Dermis microvascular lymphatic vessel endothelial cell (primary cell): ENCODE measurements around the gene HNRNPC. TPM values are rescaled to one million over a fixed set of nuclear protein-coding genes. Genes with fewer than 3 reads are reported as not detected.
"Not testable (repeated sequence)": the region's sequence is repeated elsewhere in the genome, so short reads cannot be mapped to it uniquely, and the experiment has no call there.

ENCODE experiments used
- DNase-seq, 2 donors: peaks; one replicate each; pipeline versions ENCODE4 v3.0.0 to v3.0.0-alpha.2; 2010; ENCODE audit warnings: low read depth in 2 of 2
- total RNA-seq: library from RNA; depleted of rRNA; stranded (reverse); fragments of >200 nt; gene quantifications from 2 replicates; pipeline ENCODE4 v1.2.1, GENCODE V29; 2014

The HNRNPC gene
- total RNA-seq, 1 donor from 2014 or later: 693 TPM

GRCh38 chr14:21272661-21273060 is 3.4 kb upstream of the HNRNPC start:
- DNase-seq: not testable (repeated sequence)

GRCh38 chr14:21268617-21269251 is 508 bp downstream of the HNRNPC start:
- peak; percentile 66 to 79 for DNase-seq

DNA sequence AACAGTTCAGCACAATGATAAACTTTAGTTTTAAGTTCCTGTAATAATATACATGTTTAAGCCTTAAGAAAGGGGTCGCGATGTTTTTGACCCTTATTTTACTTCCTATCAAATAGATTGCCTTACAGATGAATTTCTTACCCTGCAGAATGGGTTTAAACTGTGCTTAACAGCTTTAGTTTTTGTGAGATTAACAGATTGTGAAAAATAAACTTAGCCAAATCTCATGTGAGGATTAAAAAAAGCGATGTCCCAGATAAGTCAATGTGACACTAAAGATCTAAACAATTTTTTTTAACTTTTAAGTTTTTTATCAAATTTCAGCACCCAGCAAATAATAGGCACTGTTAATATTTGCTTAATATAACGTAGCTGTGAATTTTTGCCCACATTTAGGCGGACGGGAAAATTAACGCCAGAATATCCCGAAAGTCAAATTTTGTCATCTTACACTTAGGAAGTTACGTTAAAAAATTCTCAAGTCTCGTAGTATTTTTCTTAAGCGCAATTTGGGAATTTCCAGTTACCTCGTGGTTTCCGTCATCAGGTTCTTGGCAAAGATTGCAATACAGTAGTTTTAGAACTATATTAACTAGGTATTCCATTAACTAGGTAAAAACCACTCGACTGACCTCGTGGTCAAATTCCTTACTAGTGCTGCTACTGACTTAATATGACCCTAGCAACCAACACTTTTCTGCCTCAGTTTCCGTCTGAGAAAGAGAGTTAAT is 1.2 kb downstream of the HNRNPC start:
- DNase-seq: peak in 1 of 2 donors; percentile 33

GRCh38 chr14:21267431-21267845 is 1.8 kb downstream of the HNRNPC start:
- no peak for DNase-seq

- peak in 1 of 2 donors; percentile 57 for DNase-seq
These were observed 5.0 kb downstream of the HNRNPC start for GRCh38 chr14:21264025-21264801.

GRCh38 chr14:21263284-21264024 is 5.8 kb downstream of the HNRNPC start:
- DNase-seq: no peak

GRCh38 chr14:21262410-21262809 is 6.8 kb downstream of the HNRNPC start:
- no peak for DNase-seq

DNA sequence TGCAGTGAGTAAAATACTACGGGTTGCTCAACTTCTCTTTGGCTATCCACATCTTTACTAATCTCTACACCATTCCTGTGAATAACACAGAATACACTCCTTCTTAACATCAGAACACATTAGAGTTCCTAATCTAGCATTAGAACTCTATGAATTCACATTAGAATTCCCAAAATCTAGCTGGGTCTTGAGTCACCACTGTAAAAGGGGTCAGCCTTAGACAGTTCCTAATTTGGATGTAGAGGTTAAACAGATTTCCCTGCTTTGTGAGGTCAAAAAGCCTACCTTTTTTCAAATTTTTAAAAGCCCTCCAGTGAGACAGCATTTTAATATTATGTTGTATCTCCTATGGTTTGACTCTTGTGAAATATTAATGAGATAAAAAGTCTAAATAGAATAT is 7.4 kb downstream of the HNRNPC start:
- DNase-seq: no peak

DNA sequence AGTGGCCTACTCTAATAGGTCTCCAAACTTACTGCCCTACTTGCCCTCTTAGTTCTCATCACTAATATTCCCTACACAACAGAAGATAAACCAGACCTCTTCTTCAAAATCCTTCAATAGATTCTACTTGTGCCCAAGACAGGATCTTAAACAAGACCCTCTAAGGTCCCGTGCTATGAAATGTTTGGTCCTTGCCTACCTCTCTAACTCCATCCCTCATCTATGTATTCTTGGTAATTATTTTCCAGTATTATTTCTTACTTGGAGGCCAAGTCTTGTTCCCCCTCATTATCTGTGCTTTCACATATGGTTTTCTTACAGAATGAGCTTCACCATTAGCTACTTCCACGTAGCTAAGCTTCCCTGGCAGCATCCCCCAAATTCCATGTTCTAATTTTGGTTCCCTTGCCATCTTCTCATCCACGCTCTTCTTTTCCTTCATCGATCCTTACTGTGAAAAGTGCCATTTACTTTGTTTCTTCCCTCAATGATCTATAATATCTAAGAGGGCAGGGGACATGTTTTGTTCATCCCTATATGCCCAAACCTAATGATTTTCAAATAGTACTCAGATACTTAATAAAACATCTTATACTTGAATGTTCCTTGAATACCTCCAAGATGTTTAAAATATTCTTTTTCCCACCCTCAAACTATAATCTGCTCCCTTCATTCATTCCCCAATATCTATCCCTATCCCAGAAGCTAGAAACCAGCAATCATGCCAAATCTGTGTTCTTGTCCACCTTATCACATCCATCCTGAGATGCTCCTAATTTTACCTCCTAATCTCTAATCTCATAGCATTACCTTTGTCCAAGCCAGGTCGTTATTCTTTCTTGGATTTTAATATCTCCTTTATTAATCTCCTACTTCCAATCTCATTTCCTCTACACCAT is 10.1 kb downstream of the HNRNPC start:
- DNase-seq: no peak

DNA sequence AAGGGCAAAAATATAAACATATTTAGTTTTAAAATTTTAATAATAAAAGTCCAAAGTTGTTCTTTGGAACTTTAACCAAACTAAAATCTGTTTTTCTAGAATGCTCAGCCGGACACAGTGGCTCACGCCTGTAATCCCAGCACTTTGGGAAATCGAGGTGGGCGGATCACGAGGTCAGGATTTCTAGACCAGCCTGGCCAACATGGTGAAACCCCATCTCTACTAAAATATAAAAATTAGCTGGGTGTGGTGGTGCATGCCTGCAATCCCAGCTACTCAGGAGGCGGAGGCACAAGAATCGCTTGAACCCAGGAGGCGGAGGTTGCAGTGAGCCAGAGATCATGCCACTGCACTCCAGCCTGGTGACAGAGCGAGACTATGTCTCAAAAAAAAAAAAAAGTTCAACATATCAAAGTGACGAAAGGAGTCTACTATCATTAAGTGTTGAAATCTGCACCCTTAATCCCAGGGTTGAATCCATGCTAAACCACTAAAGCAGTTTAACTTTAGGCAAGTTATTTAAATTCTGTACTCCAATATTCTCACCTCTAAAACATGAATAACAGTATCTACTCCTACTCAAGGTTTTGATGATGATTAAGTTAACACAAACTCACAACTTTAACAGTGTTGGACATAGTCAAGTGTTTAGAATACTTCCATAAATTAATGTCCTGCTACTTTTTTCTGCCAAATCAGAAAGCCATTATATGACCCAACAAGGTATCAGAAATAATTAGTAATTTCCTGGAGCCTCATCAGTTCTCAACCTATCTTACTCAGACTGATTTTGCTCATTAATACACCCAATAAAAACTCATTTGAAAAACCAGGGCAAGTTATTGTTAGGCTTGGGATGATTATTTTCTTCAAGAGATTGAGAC is 11.0 kb downstream of the HNRNPC start:
- DNase-seq: no peak

DNA sequence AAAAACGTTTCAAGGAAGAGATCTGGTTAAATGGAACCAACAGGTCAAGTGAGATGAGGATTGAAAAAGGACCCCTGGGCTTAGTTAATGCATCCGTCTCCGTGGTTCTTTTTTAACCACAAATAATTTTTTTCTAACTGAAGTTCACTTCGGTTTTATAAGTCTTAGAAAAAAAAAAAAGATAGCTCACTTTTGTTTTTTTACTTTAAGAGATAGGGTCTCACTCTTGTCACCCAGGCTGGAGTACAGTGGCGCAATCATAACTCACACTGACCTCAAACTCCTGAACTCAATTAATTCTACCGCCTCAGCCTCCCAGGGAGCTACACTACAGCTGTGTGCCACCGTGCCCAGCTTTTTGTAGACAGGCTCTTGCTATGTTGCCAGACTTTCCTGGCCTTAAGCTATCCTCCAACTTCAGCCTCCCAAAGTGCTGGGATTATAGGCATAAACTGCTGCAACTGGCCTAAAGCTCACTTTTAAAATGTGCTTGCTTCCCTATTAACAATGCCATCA is 11.8 kb downstream of the HNRNPC start:
- no peak for DNase-seq

- no peak for DNase-seq
These were observed 12.5 kb downstream of the HNRNPC start for GRCh38 chr14:21256539-21257393.

DNA sequence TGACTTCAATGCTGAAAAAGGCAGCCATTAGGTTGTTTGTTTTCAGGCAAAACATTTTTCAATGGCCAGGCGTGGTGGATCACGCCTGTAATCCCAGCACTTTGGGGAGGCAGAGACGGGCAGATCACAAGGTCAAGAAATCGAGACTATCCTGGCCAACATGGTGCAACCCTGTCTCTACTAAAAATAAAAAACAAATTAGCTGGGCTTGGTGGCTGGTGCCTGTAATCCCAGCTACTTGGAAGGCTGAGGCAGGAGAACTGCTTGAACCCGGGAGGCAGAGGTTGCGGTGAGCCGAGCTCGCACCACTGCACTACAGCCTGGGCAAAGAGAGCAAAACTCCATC is 13.2 kb downstream of the HNRNPC start:
- not testable (repeated sequence) for DNase-seq

- no peak for DNase-seq
These were observed 13.7 kb downstream of the HNRNPC start for GRCh38 chr14:21255385-21256101.

- DNase-seq: no peak
These were observed 17.1 kb downstream of the HNRNPC start for GRCh38 chr14:21252149-21252548.

DNA sequence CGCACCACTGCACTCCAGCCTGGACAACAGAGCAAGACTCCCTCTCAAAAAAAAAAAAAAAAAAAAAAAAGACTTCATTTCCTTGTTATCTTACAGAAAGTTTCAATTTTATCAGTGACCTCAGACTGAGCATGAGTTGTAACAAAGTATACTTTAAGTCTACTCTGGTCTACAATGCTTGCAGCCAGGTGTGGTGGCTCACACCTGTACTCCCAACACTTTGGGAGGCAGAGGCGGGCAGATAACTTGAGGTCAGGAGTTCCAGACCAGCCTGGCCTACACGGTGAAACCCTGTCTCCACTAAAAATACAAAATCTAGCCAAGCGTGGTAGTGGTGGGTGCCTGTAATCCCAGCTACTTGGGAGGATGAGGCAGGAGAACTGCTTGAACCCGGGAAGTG is 18.0 kb downstream of the HNRNPC start:
- DNase-seq: no peak

- DNase-seq: no peak
These were observed 20.4 kb downstream of the HNRNPC start for GRCh38 chr14:21248739-21249411.
